A172 (cell line): ENCODE measurements around the gene TSPAN12. TPM values are rescaled to one million over a fixed set of nuclear protein-coding genes. Genes with fewer than 3 reads are reported as not detected.
"Not testable (repeated sequence)": the region's sequence is repeated elsewhere in the genome, so short reads cannot be mapped to it uniquely, and the experiment has no call there.

Experiments used
- DNase-seq: peaks from one replicate; pipeline ENCODE4 v3.0.0-alpha.2; 2015; ENCODE audit warnings: low spot score
- total RNA-seq: library from RNA; depleted of rRNA; stranded (reverse); fragments of >200 nt; shearing (Covaris generic); gene quantifications from 2 replicates; pipeline ENCODE4 v1.2.3, GENCODE V29; 2014

The TSPAN12 gene
- total RNA-seq, 1 experiment from 2014 or later: 0.81 TPM

DNA sequence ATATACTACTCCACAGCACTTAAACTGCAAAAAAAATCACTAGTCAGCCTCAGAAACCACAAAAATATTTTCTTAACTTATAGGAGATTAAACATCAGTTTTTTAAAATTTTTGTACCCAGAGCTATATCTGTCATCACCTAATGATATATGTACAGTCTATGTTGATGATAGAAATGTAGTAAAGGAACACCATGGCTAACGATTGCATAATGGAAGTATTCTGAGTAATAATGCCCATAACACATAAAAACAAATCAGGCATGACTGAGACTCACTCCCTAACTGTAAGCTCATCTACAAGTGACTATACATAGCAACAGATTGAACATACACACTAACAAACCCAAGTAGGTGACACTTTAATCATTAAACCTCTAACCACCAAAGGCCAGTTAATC, 51.3 kb downstream of the TSPAN12 start:
- no peak for DNase-seq

DNA sequence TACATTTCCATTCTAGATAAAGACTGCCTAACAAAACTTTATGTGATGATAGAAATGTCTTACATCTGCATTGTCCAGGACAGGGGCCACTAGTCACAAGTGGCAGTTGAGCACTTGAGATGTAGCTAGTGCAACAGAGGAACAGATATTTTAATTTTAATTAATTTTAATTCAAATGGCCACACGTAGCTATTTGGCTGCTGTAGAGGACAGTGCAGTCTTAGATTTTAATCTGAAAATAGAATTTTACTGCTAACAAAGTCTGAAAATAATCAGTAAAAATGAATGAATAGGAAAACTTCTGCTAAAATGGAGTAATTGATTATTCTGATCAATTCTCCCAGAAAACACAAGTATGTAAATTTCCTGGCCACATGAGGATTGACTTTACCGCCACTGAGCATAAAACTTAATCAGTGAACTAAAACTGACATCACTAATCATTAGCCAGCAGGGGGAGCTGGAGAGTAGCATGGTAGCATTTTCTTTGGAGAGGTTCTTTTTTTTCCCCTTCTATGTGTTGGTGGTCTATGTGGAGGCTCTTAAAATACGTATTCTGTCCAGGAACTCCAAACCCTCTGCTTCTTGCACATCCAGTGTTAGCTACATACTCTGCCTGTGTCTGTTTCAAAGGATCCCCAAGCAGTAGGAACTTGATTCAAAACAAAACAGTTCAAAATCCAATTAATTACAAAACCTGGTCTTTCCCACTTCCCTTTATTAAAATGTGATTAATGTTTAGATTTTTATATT, 52.1 kb downstream of the TSPAN12 start:
- peak; percentile 62 for DNase-seq

DNA sequence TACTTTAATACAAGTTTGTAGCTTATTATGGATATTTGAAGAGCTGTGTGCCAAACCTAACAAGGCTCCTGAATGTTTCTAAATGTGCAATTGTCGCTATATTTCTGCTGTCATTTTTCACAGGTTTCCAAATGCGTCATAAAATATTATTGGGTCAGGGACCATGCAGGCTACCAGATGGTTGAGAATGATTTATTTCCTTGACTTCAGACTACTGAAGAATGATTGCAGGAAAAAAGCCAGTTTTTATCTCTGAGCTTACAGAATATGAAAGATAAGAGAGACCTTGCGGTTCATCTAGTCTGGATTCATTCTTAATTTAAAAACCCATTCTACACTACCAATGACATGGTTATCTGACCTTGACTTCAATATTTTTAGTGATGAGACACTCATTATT, 55.2 kb downstream of the TSPAN12 start:
- DNase-seq: no peak

DNA sequence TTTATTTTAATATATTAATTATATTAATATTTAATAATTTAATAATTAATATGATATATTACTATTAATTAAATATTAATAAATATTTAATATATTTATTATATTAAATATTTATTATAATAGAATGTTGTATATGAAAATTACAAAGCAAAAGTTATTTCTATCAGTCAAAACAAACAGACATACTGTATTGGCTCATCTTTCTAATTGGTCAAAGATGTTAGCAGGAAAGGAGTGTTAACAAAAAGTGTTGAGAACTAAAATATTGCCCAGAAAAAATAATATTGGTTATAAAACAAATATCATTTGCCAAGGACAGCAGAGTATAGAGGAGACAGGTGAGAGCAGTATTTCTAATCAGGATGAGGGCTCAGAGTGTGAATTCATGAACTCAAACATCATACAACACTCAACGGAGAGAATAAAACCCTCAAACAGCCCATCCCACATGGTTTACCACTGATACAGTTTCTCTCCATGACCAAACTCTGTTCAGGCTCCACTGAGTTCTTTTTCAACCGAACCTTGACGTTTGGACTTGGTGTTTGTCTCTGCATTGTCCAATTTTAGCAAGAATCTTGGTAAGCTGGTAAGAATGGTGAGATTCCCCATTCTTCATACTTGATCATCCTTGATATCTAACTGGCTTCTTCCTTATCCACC, 58.0 kb downstream of the TSPAN12 start:
- no peak for DNase-seq

DNA sequence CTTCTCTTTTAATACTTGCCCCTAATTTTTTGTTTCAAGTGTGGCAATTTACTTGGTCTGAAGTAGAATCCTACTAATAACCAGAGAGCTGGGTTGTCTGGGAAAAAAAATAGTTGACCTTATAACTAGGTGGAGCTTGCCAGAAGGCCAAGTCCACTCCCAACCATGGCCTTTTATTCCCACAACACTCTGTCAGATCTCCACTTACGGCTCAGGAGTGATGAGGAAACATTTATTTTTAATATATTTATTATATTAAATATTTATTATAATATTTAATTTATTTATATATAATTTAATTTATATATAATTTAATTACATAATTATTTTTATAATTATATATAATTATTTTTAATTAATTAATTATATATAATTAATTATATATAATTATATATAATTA, 58.8 kb downstream of the TSPAN12 start:
- no peak for DNase-seq

DNA sequence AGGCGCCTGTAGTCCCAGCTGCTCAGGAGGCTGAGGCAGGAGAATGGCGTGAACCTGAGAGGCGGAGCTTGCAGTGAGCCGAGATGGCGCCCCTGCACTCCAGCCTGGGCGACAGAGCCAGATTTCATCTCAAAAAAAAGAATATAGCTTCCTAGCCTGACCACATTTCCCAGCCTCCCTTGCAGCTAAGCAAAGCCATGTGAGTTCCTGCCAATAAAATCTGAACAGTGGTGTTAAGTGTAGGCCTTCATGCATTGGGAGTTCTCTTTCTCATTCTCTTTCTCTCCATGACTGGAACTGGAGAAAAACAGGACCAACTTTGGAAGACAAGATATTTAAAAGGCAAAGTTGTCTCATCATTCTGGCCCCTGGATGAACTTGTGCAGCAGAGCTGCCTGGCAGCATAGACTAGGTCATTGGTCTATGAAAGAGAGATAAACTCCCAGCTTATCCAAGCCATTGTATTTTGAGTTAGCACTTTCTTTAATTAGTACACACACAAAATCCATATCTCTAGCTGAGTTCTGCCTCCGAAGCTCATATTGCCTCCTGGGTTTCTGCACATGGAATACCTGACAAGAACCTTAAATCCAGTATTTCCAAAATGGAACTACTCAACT, 60.8 kb downstream of the TSPAN12 start:
- DNase-seq: no peak

DNA sequence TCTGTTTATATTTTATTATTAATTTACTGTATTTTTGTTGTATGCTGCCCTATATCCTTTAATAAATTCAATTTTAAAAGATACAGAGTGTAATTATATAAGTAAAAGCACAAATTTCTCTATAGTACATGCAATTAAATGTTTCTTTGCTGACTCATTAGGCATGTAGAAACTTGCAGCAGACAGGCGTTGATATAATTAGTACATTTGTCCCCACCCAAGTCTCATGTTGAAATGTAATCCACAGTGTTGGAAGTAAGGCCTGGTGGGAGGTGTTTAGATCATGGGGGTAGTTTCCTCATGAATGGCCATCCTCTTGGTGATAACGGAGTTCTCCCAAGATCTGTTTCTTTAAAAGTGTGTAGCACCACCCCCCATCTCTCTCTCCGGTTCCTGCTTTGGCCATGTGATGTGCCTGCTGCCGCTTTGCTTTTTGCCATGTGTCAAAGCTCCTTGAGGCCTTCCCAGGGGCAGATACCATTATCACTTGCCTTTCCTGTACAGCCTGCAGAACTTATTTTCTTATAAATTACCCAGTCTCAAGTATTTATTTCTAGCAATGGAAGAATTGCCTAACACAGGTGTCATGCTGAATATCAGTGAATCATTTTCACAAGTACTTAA, 63.7 kb downstream of the TSPAN12 start:
- DNase-seq: peak; percentile 29

DNA sequence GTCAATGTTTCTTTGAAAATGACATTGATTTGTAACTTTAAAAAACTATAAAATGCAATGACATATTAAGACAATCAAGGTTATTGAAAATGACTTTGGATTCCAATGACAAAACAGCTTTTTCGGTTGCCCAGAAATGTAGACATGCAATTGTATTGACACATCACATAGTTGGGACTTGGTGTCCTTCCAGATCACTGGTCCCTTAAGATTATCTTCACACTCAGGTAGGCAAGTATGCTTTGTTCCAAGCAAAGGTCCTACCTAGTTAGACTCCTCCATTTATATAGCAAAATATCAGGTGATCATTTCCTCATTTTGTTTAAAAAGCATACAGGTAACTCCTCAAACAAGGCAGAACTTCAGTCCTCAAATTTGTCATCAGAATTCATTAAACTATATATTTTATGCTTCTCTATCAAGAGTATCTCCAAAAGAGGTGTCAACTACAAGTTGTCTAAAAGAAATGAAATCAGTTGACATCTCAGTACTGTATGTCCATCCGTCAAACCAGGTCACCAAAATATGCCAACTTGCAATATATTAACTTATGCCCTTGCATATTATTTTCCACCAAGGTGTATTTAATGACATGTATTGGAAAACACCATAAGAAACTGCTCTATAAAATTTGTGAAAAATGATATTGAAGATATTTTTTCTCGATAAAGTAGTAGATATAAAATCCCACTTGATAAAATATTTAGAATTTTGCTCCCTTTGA, 64.6 kb downstream of the TSPAN12 start:
- DNase-seq: no peak

DNA sequence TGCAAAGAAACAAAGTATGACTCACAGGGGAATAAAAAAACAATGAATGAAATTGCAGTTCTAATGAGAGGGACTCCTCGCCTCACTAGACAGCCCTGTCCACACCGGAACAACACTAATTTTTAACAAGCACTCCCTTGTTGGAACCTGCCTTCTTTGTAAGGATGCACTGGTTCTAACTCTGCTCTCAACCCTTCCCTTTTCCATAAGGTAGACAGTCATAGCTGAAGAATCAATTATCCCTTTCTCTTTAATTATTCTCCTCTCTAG, 65.1 kb downstream of the TSPAN12 start:
- DNase-seq: no peak

DNA sequence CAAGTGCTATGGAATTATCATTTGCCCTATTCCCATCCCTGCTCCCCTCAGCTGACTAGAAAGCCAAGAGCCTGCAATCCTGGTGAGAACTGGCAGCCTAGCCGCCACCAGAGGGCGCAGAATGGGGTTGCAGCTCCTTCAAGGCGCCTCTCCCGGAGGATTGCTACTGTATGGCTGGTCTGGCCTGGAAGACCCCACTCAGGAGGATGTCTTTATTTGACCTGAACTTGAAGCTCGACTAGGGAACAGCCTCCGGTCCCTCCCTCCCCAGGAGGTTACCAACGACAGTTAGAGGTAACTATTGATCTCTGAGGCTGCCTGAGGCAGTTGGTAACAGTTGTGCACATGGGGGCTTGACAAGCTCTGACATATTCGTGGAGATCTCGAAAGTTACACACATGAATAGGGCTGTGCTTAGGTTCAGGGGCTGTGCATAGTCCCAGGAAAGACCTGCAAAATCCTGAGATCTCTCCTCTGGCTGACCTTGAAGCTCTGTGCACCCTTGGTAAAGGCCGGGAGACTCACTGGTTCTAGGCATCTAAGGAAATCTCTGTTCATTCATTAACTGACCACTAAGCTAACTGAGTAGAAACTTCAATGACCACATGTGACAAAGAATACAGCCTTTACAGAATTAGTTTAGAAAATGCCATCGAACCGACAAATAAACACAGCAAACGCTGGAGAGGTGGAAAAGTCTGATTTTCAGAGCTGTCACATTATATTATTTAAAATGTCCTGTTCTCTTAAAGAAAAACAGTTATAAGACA, 65.7 kb downstream of the TSPAN12 start:
- peak; percentile 72 for DNase-seq

DNA sequence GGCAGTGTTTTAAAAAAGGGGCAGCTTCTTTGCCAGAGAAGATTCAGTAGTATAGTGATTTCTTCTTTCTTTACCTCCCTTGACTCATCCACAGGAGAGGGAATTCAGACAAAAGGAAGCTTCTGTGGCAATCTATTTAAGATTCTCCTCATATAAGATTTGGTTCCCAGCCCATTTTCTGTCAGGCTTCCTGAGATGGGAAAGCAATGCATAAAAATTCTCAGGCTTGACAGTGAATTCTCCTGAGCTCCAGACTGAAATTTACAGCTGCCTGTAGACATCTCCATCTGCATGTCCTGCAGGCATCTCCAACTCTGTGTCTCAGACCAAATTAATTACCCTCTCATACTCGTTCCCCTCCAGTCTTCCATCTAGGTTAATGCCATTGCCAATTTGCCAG, 72.8 kb downstream of the TSPAN12 start:
- no peak for DNase-seq

DNA sequence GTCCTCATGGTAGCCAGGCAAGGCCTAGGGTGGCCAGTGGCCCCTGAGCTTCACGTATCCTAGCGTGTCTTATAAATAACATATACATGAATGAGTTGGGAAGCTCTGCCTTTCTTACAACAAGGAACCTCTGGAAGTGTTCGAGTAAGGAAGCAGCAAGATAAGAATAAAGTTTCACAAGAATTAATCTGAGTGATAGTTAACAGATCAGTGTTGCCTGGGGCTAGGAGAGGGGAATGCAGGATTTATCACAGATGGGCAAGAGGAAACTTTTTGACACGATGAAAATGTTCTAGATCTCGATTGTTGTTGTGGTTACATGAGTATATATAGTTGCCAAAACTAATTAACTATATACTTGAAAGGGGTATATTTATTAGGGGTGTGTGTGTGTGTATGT, 74.2 kb downstream of the TSPAN12 start:
- DNase-seq: no peak

DNA sequence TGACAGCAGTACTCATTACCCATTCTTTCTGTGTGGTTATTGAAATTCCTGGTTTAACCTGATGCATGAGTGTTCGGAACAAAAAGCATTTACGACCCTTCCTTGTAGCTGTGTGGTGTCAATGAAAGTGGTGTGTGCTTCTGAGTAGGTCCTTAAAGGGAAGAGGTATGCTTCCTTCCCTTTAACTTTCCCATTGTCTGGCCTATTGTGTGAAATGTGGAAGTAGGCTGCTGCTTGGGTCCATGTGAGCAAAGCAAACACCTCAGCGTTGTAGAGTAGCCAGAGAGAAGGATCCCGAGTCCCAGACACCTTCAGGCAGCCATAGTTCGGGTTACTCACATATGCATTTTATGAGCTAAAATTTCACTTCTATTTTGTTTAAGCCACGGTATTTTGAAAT, 74.7 kb downstream of the TSPAN12 start:
- DNase-seq: no peak

DNA sequence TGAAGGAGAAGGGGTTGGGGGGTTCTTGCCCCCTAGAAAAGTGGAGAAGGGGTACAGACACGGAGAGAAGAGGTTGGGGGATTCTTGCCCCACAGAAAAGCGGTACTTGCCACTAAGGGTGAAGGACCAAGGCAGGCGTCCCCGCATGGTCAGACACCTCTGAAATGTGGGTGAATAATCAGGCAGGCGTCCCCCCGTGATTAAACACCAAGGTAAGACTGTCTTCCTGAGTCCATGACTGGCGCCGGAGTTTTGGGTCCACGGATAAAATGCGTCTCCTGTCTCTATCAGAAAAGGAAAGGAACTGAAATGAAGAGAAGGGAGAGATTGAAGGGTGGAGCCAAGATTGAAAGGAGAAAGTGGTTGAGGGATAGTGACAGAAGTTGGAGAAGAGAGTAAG, 76.0 kb downstream of the TSPAN12 start:
- DNase-seq: not testable (repeated sequence)

DNA sequence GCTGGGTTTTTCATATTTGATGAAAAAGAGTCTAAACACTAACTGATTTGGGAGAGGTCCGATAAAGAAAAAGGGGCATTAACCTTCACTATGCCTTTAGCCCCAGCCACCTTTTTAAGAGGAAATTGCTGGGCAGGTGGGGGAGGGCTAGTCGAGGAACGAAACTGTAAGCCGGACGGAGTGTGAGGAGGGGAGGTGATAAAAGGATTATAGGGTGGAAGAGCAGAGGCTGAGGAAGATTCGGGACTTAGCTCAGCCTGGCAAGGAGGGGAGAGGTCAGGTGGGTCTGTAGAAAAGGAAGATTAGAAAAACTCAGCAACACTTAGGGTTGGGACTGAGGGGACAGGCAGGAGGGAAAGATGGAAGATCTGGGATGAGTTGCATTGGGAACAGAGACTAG, 77.0 kb downstream of the TSPAN12 start:
- no peak for DNase-seq

DNA sequence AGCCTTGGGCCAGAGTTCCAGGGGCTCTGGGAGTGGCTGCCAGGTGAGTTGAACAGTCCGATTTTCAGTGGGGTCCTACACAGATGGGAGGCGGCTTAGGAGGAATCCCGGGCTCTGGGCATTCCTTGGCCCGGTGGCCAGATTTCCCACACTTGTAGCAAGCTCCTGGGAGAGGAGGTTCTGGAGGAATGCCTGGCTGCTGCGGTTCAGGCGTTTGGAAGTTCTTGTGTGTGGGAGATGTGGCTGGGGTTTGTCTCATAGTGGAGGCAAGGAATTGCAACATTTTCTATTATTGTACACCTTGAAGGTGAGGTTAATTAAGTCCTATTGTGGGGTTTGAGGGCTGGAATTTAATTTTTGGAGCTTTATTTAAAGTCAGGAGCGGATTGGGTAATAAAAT, 77.5 kb downstream of the TSPAN12 start:
- not testable (repeated sequence) for DNase-seq

DNA sequence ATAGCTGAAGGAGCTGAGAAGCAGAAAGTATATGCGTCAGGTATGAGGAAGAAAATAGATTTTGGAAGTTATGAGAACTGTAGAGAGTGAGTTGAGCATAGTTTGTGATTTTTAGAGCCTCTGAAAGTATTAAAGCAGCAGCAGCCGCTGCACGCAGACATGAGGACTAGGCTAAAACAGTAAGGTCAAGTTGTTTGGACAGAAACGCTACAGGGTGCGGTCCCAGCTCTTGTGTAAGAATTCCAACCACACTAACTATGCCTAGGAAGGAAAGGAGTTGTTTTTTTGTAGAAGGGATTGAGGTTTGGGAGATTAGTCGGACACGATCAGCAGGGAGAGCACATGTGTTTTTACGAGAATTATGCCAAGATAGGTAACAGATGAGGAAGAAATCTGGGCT, 78.9 kb downstream of the TSPAN12 start:
- not testable (repeated sequence) for DNase-seq

DNA sequence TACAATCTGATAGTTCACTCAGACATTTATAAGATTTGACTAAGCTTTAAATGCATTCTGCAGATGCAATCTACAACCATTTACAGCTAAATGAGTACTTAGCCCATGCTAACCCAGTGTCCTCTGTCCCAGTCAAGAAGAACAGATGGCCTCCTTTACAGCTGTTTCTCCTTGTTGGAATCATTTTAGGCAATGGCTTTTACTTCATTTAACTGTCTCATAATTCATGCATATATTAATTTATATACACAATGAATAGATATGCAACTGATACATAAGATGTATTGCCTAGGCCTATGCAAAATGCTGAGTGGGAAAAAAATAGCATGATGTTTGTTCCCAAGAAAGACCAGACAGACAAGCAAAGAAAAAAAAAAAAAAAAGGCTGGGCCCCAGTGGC, 82.2 kb downstream of the TSPAN12 start:
- DNase-seq: no peak

DNA sequence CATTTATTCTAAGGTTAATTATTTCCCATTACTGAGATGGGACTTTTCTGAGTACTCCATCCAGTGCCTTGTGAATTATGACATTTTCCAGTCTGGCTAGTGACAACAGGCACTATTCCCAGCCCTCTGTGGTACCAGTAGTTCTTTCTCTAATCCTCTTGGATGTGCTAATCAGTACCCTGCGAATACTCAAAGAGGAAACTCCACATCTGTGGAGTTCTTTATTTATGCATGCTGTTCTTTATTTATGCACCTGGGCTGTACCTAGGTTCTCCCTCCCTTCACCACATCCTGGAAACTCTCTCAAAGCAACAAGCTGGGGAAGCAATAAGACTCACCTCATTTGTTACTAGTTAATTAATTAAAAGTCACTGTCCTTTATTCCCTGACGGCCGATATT, 83.5 kb downstream of the TSPAN12 start:
- DNase-seq: no peak

DNA sequence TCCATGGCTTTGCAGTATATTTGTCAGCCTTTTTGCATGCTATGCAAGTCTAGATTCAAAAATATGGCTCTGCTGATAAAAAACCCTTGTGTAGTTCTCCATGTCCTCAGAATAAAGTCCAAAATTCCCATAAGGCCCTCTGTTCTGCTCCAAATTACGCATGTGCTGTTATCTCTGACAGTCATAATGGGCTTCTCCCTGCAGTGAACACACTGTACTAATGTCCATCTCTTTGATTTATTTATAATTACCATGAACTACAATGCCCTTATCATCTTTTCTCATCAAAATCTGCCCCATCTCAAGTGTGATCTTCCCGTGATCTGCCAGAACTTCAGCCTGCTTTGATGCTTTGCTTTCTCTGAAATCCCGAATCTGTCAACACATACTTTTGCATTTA, 87.7 kb downstream of the TSPAN12 start:
- no peak for DNase-seq

DNA sequence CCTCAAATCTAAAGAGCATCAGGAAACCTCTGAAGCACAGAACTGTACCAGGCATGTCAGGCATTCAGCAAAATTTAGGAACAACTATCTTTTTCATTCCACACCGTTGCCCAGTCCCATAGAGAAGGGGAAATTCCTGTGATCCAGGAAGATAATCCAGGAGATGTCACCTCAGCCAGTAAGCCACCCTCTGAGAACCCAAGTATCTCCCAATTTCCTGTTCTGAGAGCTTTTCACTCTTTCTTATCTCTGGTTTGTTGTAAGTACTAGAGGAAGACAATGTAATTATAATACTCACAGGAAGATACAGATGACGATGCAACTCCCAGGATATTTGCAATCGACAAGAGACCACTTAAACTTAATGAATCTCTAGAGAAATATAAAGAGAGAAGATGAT, 97.1 kb downstream of the TSPAN12 start:
- no peak for DNase-seq

DNA sequence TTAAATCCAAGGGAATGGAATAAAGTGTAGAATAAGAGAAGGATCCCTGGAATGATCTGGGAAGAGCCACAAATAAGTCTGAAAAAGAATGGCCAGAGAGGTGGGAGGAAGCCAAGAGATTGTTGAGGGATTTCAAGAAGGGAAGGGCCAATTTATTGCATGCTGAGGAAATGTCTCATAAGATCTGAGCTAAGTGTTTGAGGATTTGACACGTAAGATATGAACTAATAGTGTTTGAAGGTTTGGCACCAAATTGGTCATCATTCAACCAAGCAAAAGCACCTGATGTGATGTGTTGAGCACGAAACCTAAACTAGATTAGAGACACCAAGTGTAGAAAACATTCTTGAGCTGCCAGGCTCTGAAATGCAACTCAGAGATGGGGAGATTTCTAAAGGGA, 97.9 kb downstream of the TSPAN12 start:
- DNase-seq: no peak
